B cell (primary cell): Measurements from ENCODE around the gene HTT. TPM values are rescaled to one million over a fixed set of nuclear protein-coding genes. Genes with fewer than 3 reads are reported as not detected.

Experiments
- ATAC-seq: fragments of 200-7000 bp; cut with Tn5 transposase; one replicate; pipeline ENCODE4 v1.10.0; 2021; ENCODE audit warnings: low read depth, mild to moderate bottlenecking, moderate number of reproducible peaks, moderate library complexity
- CTCF ChIA-PET: fragments of 350-600 bp; sonication (Branson Sonifier 250); formaldehyde crosslinking; loops from one replicate; lab custom pipeline; 2021; ENCODE audit warnings: antibody characterized with exemption, inconsistent platforms; lab: Charles Lee
- POLR2A ChIA-PET: fragments of 350-600 bp; sonication (Branson Sonifier 250); formaldehyde crosslinking; loops from one replicate; lab custom pipeline; 2021; ENCODE audit warnings: antibody characterized with exemption; lab: Charles Lee
- DNase-seq: peaks from one replicate; pipeline ENCODE4 v3.0.0; 2013
- H2AFZ ChIP-seq: 2 replicates; pipeline ENCODE4 v1.6.1; 2012; ENCODE audit warnings: mild to moderate bottlenecking, low read depth, low read length; ENCODE audit not compliant: insufficient read depth, poor library complexity, severe bottlenecking
- H3K27ac ChIP-seq, 2 donors: 1 replicate in 1 of 2; 2 replicates in 1 of 2; pipeline ENCODE4 v1.5.1; 2012 to 2013; ENCODE audit warnings: low read length in 2 of 2, mild to moderate bottlenecking in 2 of 2, moderate library complexity in 1 of 2
- H3K27me3 ChIP-seq, 4 experiments: fragments of 200-600 bp in 1 of 4; sonication (generic) in 1 of 4; replicated peaks in 1 of 4; 1 replicate in 2 of 4; 2 replicates in 2 of 4; pipeline versions ENCODE4 v1.6.1 to v1.7.0; 2013 to 2016; ENCODE audit warnings: low read length in 3 of 4, mild to moderate bottlenecking in 2 of 4, mixed read lengths in 1 of 4, moderate library complexity in 1 of 4; ENCODE audit not compliant: insufficient read depth in 4 of 4, control insufficient read depth in 3 of 4; ENCODE audit errors: control extremely low read depth in 1 of 4
- H3K36me3 ChIP-seq, 2 experiments: replicated peaks in 1 of 2; 1 replicate in 1 of 2; 2 replicates in 1 of 2; pipeline versions ENCODE4 v1.6.1 to v1.7.1; 2013; ENCODE audit warnings: low read length in 1 of 2; ENCODE audit not compliant: insufficient read depth in 2 of 2, control insufficient read depth in 1 of 2; ENCODE audit errors: control extremely low read depth in 1 of 2, extremely low read depth in 1 of 2
- H3K4me1 ChIP-seq, 2 donors: fragments of 200-600 bp in 1 of 2; sonication (generic) in 1 of 2; 1 replicate in 1 of 2; 2 replicates in 1 of 2; pipeline versions ENCODE4 v1.5.1 to v1.6.1; 2013 to 2017; ENCODE audit warnings: low read length in 2 of 2; ENCODE audit not compliant: control insufficient read depth in 2 of 2, insufficient read depth in 2 of 2
- H3K4me2 ChIP-seq: replicated peaks from 2 replicates; pipeline ENCODE3; 2012; ENCODE audit warnings: mild to moderate bottlenecking, low read depth, low read length; ENCODE audit not compliant: poor library complexity, severe bottlenecking
- H3K4me3 ChIP-seq, 5 experiments: fragments of 200-600 bp in 1 of 5; sonication (generic) in 1 of 5; 1 replicate in 3 of 5; 2 replicates in 2 of 5; pipeline versions ENCODE4 v1.5.1 to v1.7.0; 2011 to 2016; ENCODE audit warnings: low read length in 4 of 5, mild to moderate bottlenecking in 4 of 5, low read depth in 2 of 5, control low read depth in 1 of 5, moderate library complexity in 1 of 5; ENCODE audit not compliant: insufficient read depth in 1 of 5; ENCODE audit errors: control extremely low read depth in 1 of 5, extremely low read depth in 1 of 5
- H3K79me2 ChIP-seq: fragments of 200-600 bp; sonication (generic); one replicate; pipeline ENCODE4 v1.6.0; 2016; ENCODE audit warnings: low read length; ENCODE audit not compliant: control insufficient read depth, insufficient read depth
- H3K9ac ChIP-seq: fragments of 200-600 bp; sonication (generic); 2 replicates; pipeline ENCODE4 v1.6.1; 2017; ENCODE audit warnings: mild to moderate bottlenecking, low read length, moderate library complexity
- H3K9me3 ChIP-seq, 3 donors: one replicate each; pipeline versions ENCODE4 v1.6.1 to v1.7.1; 2013; ENCODE audit warnings: low read length in 2 of 3; ENCODE audit not compliant: control insufficient read depth in 2 of 3, insufficient read depth in 1 of 3; ENCODE audit errors: control extremely low read depth in 1 of 3
- H4K20me1 ChIP-seq: 2 replicates; pipeline ENCODE4 v1.6.0; 2012; ENCODE audit warnings: mild to moderate bottlenecking, low read length; ENCODE audit not compliant: insufficient read depth, control insufficient read depth, poor library complexity, severe bottlenecking
- H3K27ac Mint-ChIP-seq: one replicate; pipeline ENCODE4 v1.8.0; 2021; ENCODE audit warnings: mixed read lengths
- H3K27me3 Mint-ChIP-seq: one replicate; pipeline ENCODE4 v1.8.0; 2021; ENCODE audit warnings: mixed read lengths
- H3K4me1 Mint-ChIP-seq: one replicate; pipeline ENCODE4 v1.8.0; 2021; ENCODE audit warnings: mixed read lengths
- H3K4me3 Mint-ChIP-seq: one replicate; pipeline ENCODE4 v1.8.0; 2021; ENCODE audit warnings: mixed read lengths
- H3K9me3 Mint-ChIP-seq: one replicate; pipeline ENCODE4 v1.8.0; 2022; ENCODE audit warnings: mixed read lengths; ENCODE audit not compliant: insufficient read depth
- CTCF ChIP-seq: fragments of 200-600 bp; IDR thresholded peaks from one replicate; pipeline ENCODE4 v1.8.0; 2022; ENCODE audit warnings: antibody characterized with exemption, mild to moderate bottlenecking
- EZH2 ChIP-seq: IDR thresholded peaks from 2 replicates; pipeline ENCODE4 v1.6.1; 2012; ENCODE audit warnings: borderline replicate concordance, low read depth, mild to moderate bottlenecking, moderate library complexity, low read length; ENCODE audit not compliant: insufficient read depth, poor library complexity, severe bottlenecking
- WGBS: methylation state at CpG from one replicate; pipeline ENCODE4 v1.1.5; 2013; ENCODE audit warnings: missing lambda C conversion rate; ENCODE audit not compliant: insufficient coverage; 5-methylcytosine and 5-hydroxymethylcytosine counted together
- intact Hi-C: fragments of 100-400 bp; cut with micrococcal nuclease; formaldehyde crosslinking; loops from one replicate; pipeline ENCODE4 v1.10.0; 2022
- polyA plus RNA-seq: library from polyadenylated mRNA; depleted of rRNA; stranded (reverse); fragments of >200 nt; gene quantifications from 2 replicates; pipeline ENCODE4 v1.2.3, GENCODE V29; 2012
- total RNA-seq, 2 donors: library from RNA; stranded (reverse); fragments of 120-200 nt in 1 of 2; gene quantifications; 1 replicate in 1 of 2; 2 replicates in 1 of 2; pipeline versions ENCODE4 v1.2.3 to v1.2.4, GENCODE V29; 2013 to 2022

Gene HTT
- total and polyA plus RNA-seq, 2 donors (not counting 1 experiment from before 2014, with no cell fraction given): 52.8 to 195 TPM

GRCh38 chr4:3208826-3209225 lies 134.3 kb downstream of the HTT start:
- no peak overlapping the region for H2AFZ ChIP-seq
- Mint-ChIP-seq H3K4me1 (no peaks in the 10 kb centered on the region), H3K9me3 (no peaks in the 10 kb centered on the region), H3K27me3 (no peaks in the 10 kb centered on the region), H3K27ac (no peak overlapping the region), H3K4me3 (no peak overlapping the region)
- H3K4me1 ChIP-seq: no peaks in the 10 kb centered on the region
- H4K20me1 ChIP-seq: no peaks in the 10 kb centered on the region
- no peak overlapping the region for H3K4me2 ChIP-seq
- no peak overlapping the region for H3K27ac ChIP-seq
- H3K79me2 ChIP-seq: no peaks in the 10 kb centered on the region
- no peak overlapping the region for H3K4me3 ChIP-seq
- H3K9ac ChIP-seq: no peak overlapping the region
- no peak for TF ChIP-seq EZH2
- no peak for TF ChIP-seq CTCF
- ChIA-PET CTCF (no interaction called here), POLR2A (no interaction called here)
- DNase-seq: no peak
- peaks cover 0 to 74% of the 10 kb centered on the region in 2 experiments for H3K36me3 ChIP-seq
- no peaks in the 10 kb centered on the region for H3K27me3 ChIP-seq
- intact Hi-C loops: loop anchor here (10.0 kb wide), 1 partner anchor 236 kb away; the partner anchor contains the start of gene HGFAC
- no peaks in the 10 kb centered on the region for H3K9me3 ChIP-seq
- no peak for ATAC-seq
- 99% methylated on average over 11 of the region's 14 CpGs for WGBS

GRCh38 chr4:3209551-3210325 lies 135.3 kb downstream of the HTT start:
- no peak overlapping the region for H3K27ac ChIP-seq
- ATAC-seq: no peak
- WGBS: 98% methylated on average over 17 of the region's 17 CpGs
- no peaks in the 10 kb centered on the region for H4K20me1 ChIP-seq
- no peak overlapping the region for H3K27ac Mint-ChIP-seq
- CTCF ChIA-PET: no interaction called here
- H3K4me2 ChIP-seq: no peak overlapping the region
- H3K79me2 ChIP-seq: no peaks in the 10 kb centered on the region
- H3K4me3 ChIP-seq: no peak overlapping the region
- H3K4me3 Mint-ChIP-seq: no peak overlapping the region
- DNase-seq: no peak
- no peak overlapping the region for H2AFZ ChIP-seq
- no peaks in the 10 kb centered on the region for H3K27me3 ChIP-seq
- H3K4me1 ChIP-seq: no peaks in the 10 kb centered on the region
- H3K9ac ChIP-seq: no peak overlapping the region
- intact Hi-C loops: loop anchor here (10.0 kb wide), 1 partner anchor 235 kb away; the partner anchor contains the start of gene HGFAC
- H3K9me3 ChIP-seq: no peaks in the 10 kb centered on the region
- TF ChIP-seq CTCF (no peak), EZH2 (no peak)
- H3K27me3 Mint-ChIP-seq: no peaks in the 10 kb centered on the region
- H3K4me1 Mint-ChIP-seq: no peaks in the 10 kb centered on the region
- peaks cover 0 to 80% of the 10 kb centered on the region in 2 experiments for H3K36me3 ChIP-seq
- no peaks in the 10 kb centered on the region for H3K9me3 Mint-ChIP-seq
- POLR2A ChIA-PET: no interaction called here
